Stomach (tissue), 4 donors: ENCODE results near the gene LOXL3.

ENCODE experiments used
- POLR2AphosphoS5 ChIP-seq, 3 donors: sonication (generic); formaldehyde crosslinking; IDR thresholded peaks; one replicate each; pipeline ENCODE4 v1.6.1; 2016; ENCODE audit warnings: antibody characterized with exemption in 3 of 3
- TF ChIP-seq, protein P1 (sequence below), 7 experiments: fragments of 450-650 bp in 4 of 7; fragments of 200-600 bp in 3 of 7; sonication (generic) in 3 of 7; IDR thresholded peaks; one replicate each; pipeline ENCODE4 v1.5.1; 2016 to 2019; ENCODE audit warnings: antibody characterized with exemption in 7 of 7, control low read depth in 2 of 7, mild to moderate bottlenecking in 1 of 7

- TF ChIP-seq, protein P1, sequence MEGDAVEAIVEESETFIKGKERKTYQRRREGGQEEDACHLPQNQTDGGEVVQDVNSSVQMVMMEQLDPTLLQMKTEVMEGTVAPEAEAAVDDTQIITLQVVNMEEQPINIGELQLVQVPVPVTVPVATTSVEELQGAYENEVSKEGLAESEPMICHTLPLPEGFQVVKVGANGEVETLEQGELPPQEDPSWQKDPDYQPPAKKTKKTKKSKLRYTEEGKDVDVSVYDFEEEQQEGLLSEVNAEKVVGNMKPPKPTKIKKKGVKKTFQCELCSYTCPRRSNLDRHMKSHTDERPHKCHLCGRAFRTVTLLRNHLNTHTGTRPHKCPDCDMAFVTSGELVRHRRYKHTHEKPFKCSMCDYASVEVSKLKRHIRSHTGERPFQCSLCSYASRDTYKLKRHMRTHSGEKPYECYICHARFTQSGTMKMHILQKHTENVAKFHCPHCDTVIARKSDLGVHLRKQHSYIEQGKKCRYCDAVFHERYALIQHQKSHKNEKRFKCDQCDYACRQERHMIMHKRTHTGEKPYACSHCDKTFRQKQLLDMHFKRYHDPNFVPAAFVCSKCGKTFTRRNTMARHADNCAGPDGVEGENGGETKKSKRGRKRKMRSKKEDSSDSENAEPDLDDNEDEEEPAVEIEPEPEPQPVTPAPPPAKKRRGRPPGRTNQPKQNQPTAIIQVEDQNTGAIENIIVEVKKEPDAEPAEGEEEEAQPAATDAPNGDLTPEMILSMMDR (IDR thresholded peaks at IDR 0.05), result no peak
- TF ChIP-seq POLR2AphosphoS5 (IDR thresholded peaks at IDR 0.05), result no peak
Measured at GRCh38 chr2:74597410-74597809, 43.7 kb upstream of the LOXL3 start.
